AG04449 (cell line): ENCODE results near the gene TYW1B.
"Not testable (repeated sequence)": the region's sequence is repeated elsewhere in the genome, so short reads cannot be mapped to it uniquely, and the experiment has no call there.

Experiments used
- CTCF ChIA-PET: fragments of 350-600 bp; formaldehyde crosslinking; extraction: SDS; loops from one replicate; lab custom pipeline; 2021; ENCODE audit warnings: antibody characterized with exemption; lab: Yijun Ruan, JAX
- POLR2A ChIA-PET: fragments of 400-600, 350-600 bp; formaldehyde crosslinking; extraction: SDS; loops from one replicate; lab custom pipeline; 2020; ENCODE audit warnings: antibody characterized with exemption, inconsistent platforms; lab: Yijun Ruan, JAX
- DNase-seq: peaks from one replicate; pipeline ENCODE4 v3.0.0-alpha.2; 2010; ENCODE audit warnings: low read depth, low spot score
- H3K4me3 ChIP-seq: 2 replicates; pipeline ENCODE4 v1.5.1; 2011; ENCODE audit warnings: low read depth, mild to moderate bottlenecking, control low read depth, low read length
- CTCF ChIP-seq: IDR thresholded peaks from one replicate; pipeline ENCODE4 v1.5.1; 2011; ENCODE audit warnings: mild to moderate bottlenecking, moderate library complexity, low read length, control low read depth, inconsistent platforms; ENCODE audit not compliant: insufficient read depth; ENCODE audit errors: missing control alignments

The TYW1B gene

GRCh38 chr7:72635273-72635908 is 192.6 kb downstream of the TYW1B start:
- POLR2A ChIA-PET, result not testable (repeated sequence)

GRCh38 chr7:72632765-72633292 is 195.2 kb downstream of the TYW1B start:
- CTCF ChIA-PET, result not testable (repeated sequence)

More at GRCh38 chr7:72635273-72635908, 192.6 kb downstream of the TYW1B start:
- DNase-seq, CTCF ChIA-PET, H3K4me3 ChIP-seq: not testable (repeated sequence)

GRCh38 chr7:72628375-72628774 is 199.6 kb downstream of the TYW1B start:
- CTCF ChIA-PET, POLR2A ChIA-PET, H3K4me3 ChIP-seq, DNase-seq: not testable (repeated sequence)

More at GRCh38 chr7:72632765-72633292, 195.2 kb downstream of the TYW1B start:
- DNase-seq, H3K4me3 ChIP-seq, POLR2A ChIA-PET: not testable (repeated sequence)

GRCh38 chr7:72626428-72627011 is 201.5 kb downstream of the TYW1B start:
- H3K4me3 ChIP-seq, POLR2A ChIA-PET, CTCF ChIA-PET, DNase-seq: not testable (repeated sequence)

DNA sequence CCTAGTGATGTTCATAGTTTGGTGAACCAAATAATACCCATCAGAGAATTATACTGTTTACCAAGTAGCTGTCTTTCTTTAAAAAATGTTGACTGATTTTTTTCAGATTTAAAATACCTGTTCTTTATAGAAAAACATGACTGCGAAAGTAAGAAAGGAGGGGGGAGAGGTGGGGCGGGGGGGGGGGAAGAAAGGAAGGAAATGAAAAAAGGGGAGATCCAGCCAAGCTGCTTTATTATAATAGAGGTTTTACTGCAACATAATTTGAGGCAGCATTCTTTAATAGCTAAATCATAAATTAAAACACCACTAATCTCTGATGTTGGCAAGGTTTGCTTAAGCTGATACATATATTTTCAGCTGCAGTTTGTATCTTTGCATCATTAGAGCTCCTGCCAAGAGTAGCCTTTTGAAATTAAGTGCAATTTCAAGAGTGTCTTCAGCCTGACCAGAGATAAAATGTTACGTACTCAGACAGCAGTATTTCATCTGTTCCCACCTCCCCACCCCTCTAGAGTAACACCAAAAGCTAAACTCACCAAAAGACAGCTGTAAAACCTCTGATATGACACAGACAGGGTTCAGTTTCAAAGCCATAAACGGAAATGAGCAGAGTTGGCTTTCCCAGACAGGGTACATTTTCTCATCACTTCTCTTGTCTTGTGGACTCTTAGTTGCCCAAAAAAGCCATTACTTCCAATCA is 202.1 kb downstream of the TYW1B start:
- H3K4me3 ChIP-seq, POLR2A ChIA-PET, DNase-seq, CTCF ChIA-PET: not testable (repeated sequence)

DNA sequence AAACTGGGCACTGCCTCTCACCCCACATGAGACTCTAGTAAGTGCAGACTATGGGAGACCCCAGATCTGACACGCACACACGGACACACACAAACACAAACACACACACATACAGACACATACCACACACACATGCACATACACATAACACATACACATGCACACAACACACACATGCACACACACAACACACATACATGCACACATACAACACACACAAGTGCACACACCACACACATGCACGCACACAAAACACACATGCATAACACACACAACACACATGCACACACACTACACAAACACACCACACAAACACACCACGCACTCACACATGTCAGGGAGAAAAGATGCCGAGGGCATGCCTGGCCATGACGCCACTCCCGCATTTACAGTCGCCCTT is 205.5 kb downstream of the TYW1B start:
- no peak for TF ChIP-seq CTCF
- DNase-seq, result no peak
- POLR2A ChIA-PET, result no interaction called here
- no peak overlapping the region for H3K4me3 ChIP-seq
- CTCF ChIA-PET, result no interaction called here

DNA sequence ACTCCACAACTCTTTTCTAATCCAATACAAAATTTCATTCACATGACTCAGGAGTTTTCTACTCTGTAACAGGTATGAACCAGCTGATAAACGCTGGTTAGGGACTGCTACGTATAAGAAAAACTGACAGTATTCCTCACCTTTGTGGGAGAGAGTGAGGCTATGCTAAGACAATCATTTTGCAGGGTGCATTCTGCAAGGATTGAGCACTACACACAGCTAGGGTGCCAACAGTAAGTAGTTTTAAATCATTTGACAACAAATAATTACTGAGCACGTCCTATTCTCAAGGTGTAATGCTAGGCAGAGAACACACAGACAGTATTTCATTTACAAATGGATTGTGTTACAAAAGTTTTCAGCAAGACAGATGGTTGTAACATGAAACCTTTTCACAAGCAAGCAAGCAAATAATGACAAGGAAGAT is 206.2 kb downstream of the TYW1B start:
- CTCF ChIA-PET, H3K4me3 ChIP-seq, POLR2A ChIA-PET, DNase-seq: not testable (repeated sequence)

DNA sequence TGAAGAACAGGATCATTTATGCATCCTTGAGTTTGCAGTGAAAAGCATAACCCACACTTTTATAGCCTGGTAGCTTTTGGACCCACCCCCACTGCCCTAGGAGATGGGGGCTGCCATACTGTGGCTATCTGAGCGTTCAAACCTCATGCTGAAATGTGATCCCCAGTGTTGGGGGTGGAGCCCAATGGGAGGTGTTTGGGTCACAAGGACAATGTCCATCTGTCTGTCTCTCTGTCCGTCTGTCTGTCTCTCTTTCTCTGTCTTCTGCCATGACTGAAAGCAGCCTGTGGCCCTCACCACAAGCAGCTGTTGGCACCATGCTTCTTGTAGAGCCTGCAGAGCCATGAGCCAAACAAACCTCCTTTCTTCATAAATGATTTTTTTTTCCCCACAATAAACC is 207.1 kb downstream of the TYW1B start:
- DNase-seq, CTCF ChIA-PET, POLR2A ChIA-PET, H3K4me3 ChIP-seq: not testable (repeated sequence)

DNA sequence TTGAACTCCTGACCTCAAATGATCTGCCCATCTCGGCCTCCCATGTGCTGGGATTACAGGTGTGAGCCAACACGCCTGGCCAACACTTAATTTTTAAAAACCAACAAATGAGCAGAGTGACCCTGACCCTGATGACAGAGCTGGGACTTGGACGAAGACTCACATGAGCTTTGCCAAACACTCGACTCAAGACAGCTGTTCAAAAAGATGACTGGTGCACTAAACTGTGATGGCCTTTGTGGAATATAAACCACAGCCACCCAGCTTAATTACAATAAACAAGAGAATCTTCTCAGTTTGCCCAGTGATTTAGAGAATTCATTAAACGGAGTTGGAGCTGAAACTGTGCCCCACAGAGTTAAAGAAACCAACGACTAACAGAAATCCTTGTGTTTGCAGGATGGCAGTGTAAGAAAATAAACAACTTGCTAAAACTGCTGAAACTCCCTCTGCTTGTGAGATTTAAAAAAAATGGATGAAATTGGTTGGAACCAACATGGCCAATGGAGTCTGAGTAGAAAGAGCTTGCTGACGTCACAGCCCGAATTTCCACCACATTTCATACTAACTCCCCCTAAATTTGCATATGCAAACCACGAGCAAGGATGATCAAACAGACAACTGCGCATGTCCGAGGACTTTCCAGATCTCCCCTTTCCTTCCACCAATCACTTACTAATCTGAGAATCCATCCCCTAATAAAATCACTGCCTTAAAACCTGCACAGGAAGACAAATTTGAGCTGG is 209.4 kb downstream of the TYW1B start:
- CTCF ChIA-PET, DNase-seq, H3K4me3 ChIP-seq, POLR2A ChIA-PET: not testable (repeated sequence)

DNA sequence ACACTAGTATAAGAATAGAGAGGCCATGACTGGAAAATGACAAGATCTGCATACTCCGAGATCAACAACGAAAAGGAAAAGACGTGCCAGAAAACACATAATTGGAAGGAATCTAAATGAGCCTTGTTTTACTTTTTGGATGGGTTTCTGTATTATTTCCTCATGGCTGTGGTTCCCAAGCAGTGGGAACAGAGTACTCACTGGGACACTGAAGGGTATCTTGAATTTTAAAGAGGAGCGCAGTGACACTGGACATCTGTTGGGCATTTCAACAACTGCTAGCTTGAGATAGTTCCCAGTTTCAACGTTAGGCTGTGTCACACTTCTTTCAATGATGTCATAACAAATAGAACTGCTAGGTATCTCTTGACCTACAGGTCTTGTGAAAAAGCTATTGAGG is 218.2 kb downstream of the TYW1B start:
- POLR2A ChIA-PET, H3K4me3 ChIP-seq, DNase-seq, CTCF ChIA-PET: not testable (repeated sequence)

- POLR2A ChIA-PET, result not testable (repeated sequence)
Measured at GRCh38 chr7:72607988-72608387, 220.0 kb downstream of the TYW1B start.

DNA sequence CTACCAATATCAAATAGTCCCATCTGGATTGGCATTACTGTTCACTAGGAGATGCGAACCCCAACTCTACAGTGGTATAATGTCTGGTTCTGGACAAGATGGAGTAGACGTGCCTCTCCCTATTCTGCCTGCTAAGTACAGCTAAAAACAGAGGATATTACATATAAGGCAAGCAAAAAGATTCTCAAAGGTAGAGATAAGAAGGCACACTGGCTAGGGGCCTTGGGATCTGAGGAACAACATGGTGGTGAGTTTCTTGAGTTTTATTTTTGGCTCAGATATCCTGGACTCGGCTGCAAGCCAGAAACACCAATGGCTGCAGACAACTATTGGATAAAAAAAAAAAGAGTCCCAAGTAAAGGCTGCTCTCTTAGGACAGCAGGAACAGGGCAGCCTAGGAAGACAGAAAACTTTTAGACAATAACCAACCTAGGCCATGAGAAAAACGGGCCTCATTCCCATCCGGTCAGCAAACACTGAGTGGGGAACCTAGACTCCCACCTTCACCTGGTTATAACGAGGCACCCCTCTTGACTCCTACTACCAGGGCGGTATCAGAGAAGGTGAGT is 222.1 kb downstream of the TYW1B start:
- DNase-seq, POLR2A ChIA-PET, CTCF ChIA-PET, H3K4me3 ChIP-seq: not testable (repeated sequence)

More at GRCh38 chr7:72607988-72608387, 220.0 kb downstream of the TYW1B start:
- DNase-seq, CTCF ChIA-PET, H3K4me3 ChIP-seq: not testable (repeated sequence)

DNA sequence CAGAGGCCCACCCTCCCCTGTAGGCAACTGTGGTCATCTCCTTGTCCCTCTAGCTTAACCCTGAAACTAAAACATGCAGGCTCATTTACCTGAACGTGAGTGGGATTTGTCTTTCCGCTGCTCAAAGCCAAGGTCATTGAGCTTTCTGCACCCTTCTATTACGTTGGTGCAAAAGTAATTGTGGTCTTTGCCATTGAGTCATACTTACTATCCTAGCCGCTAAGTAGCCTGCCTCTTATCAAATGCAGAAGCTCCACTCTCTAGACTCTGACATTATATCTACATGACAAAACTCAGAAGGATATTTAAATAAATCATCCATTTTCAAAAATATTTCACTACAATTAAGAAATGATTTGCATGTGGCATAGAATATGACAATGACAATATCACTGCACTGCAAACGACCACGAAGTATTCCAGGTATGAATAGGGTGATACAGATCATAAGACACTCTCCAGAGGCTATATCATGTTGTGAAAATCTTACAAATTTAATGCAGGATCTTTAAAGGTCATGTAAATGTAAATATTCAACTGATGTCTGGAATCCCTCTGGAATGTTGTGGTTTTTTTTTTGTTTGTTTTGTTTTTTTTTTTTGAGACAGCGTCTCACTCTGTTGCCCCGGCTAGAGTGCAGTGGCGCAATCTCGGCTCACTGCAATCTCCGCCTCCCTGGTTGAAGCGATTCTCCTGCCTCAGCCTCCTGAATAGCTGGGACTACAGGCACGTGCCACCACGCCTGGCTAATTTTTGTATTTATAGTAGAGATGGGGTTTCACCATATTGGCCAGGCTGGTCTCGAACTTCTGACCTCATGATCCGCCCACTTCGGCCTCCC is 223.0 kb downstream of the TYW1B start:
- H3K4me3 ChIP-seq, CTCF ChIA-PET, DNase-seq, POLR2A ChIA-PET: not testable (repeated sequence)

- CTCF ChIA-PET, H3K4me3 ChIP-seq, DNase-seq, POLR2A ChIA-PET: not testable (repeated sequence)
Measured at GRCh38 chr7:72603476-72603875, 224.5 kb downstream of the TYW1B start.
